Fibroblast of skin of left biceps (primary cell): ENCODE measurements around the gene LRRIQ3.
"Not testable (repeated sequence)": the region's sequence is repeated elsewhere in the genome, so short reads cannot be mapped to it uniquely, and the experiment has no call there.

Source experiments
- DNase-seq, 2 experiments: peaks; one replicate each; pipeline ENCODE4 v3.0.0-alpha.2; 2013; ENCODE audit warnings: low read depth in 2 of 2

LRRIQ3 gene

DNA sequence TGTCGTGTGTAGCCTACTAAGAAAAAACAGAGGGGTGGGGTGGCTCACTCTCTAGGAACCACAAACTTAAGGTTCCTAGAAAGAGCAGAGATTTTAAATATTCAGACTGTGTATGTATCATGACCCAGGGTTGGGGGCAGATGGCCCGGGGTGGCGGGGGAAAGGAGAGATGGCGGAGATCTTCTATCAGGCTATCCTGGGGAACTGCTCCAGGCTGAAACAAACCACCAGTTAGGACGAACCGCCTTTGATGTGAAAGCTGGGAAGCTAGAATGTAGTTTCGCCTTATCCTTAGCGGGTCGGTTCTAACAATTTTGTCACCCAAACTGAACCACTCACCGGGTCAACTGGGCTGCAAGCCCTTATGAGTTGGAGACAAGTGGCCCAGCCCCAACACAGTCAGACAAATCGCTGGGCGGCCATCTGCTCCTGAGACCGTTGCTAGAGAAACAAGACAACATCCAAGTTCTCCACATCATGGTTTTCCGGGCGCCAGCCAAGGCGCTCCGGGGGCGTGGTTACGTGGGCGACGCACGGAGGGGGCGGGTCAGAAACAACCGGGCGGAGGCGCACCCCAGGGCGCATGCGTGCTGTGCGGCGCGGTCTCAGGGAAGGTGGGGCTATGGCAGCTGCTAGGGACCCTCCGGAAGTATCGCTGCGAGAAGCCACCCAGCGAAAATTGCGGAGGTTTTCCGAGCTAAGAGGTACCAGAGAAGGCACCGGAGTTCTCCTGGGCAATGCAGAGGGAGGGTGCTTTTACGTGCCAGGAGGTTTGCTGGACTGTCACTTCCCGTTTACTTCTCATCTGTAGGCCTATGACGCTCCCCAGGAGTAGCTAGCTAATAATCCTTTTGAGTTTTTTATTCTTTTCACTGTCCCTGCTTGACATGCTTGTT, at the start of gene LRRIQ3, which contains the start of gene FPGT:
TSS of gene LRRIQ3 (minus strand) at position 520 of the 896 bp plus-strand sequence. CDS start 14,492 bp downstream, outside the sequence.
TSS of gene FPGT (plus strand) at position 586 of the 896 bp plus-strand sequence. CDS start at position 623, 37 bp downstream.
- peak; percentile 79 to 85 for DNase-seq

DNA sequence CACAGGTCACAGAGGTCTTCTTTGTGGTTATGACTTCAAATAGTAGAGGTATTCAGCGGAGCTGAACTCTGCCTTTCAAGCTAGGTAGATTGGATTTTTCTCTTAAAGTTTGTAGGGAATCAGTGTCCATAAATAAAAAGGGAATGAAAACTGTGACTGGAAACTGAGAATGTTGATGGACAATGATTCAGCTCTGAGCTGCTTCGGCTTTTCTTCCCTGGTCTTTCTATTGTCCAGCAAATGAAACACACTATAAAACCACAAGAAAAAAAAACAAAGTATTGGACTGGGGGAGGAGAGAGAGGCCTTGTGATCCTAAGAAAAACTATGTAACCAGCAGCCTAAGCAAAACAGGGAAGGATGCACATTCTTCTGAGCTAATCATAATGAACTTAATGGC, 48.3 kb upstream of the LRRIQ3 start:
- no peak for DNase-seq

DNA sequence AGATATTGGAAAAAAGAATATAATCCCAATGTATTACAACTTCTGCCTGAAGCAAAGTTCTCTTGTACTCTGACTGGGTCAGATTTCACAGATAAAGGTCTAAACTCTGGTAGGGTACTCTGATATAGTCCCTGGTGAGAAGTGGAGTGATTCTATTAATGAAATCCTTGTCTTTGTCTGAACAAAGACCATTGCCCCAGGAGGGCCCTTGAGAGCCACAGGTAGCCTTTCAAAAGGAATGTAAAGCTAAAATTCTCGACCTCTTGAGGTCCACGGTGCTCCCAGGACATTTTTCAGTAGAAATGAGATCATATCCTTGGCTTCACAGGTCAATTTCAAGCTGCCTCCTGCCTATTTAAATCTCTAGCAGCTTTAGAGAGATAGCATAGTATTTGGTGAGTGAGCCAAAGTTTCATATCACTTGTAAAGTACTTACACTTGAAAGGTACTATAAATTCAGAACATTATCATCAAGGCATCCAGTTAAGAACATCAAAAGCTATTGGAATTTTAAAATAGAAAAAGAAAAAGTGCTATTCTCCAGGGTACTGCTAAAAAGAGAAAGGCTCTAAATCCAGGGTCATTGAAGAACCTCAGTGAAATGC, 47.3 kb upstream of the LRRIQ3 start:
- no peak for DNase-seq

DNA sequence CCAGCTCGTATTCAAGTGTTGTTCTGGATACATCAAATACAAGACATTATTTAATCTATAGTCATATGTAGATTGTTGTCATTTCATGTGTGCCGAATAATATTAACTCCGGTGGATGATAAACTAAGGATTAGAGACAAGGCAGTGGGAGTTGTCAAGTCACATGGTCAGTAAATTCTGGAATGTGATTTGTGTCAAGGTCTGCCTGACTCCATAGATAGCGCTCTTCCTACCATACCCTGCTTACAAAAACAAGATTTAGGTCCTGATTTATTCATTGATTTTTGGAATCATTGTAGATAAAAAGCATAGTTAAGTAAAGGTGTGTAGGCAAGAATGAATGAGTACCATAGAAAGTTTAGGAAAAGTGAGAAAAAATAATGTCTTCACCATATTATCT, 39.8 kb upstream of the LRRIQ3 start:
- DNase-seq, result no peak

DNA sequence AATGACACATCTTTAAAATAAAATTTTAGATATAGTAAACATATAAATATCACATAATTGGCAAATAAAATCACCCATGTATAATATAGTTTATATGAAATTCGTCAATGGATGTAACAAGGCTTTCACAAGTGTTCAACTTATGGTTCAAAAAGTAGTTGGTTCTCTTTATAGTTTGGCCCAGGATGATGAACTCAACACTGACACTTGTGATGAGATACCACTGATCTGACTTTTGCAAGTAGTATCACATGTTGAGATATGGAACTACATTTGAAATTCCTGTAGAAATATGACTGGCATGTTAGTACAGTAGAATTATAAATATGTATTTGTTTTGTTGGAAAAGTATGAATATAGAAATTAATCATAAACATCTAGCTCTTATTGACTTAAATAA, 39.1 kb upstream of the LRRIQ3 start:
- no peak for DNase-seq

- DNase-seq, result no peak
Measured at GRCh38 chr1:74236440-74236839, 38.5 kb upstream of the LRRIQ3 start.

DNA sequence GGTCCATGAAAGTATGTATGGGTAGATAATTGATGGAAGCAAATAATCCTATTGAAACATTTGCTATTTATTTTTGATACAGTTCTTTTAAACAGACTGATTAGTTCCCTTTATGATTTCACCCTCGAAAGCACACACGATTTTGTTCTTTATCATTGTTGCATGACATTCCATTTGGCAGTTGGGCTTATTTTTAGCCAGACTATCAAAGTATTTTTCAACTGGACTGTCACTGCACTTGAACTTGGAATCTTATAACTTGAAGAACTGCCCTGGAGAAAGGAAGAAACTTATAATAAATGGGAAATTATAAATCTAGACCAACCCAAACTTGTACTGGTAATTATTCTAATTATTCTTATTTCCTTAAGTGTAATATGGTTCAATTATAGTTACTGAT, 37.2 kb upstream of the LRRIQ3 start, which contains the start of gene TNNI3K:
TSS of gene TNNI3K (plus strand) at position 235 of the 400 bp plus-strand sequence. CDS start at position 300, 65 bp downstream.
- DNase-seq, result no peak

DNA sequence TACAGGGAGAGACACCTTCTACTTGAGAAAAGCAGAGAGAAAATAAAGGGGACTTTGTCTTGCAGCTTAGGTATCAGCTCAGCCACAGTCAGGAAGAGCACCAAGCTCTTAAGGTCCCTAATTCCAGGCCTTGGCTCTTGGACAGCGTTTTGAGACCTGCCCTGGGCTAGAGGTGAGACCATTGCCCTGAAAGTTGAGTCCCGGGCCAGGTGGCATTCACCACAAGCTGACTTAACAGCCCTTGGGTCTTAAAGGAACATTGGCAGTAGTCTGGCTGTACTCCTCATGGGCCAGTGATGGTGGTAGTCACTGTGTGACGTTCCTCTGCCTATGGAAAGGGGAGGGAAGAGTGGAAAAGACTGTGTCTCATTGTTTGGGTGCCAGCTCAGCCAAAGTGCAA, 25.5 kb upstream of the LRRIQ3 start:
- DNase-seq, result no peak

GRCh38 chr1:74222701-74223100, 24.7 kb upstream of the LRRIQ3 start:
- DNase-seq, result no peak

DNA sequence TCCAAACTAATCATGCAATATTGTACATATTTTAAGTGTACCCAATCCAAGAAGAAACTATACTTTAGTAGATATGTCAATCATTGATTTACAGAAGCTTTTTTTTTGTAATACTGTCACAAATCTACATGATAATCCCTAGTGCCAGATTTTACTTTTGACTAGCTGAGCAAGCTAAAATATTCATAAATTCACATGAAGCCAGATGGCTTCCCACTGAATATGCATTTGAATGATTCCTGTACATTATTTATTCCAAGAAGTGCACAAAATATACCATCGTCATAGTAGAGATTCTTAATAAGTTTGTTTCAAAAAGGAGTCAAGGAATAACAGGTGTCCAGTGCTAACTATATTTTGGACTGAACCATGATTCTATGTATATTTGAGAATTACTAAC, 17.3 kb upstream of the LRRIQ3 start:
- no peak for DNase-seq

DNA sequence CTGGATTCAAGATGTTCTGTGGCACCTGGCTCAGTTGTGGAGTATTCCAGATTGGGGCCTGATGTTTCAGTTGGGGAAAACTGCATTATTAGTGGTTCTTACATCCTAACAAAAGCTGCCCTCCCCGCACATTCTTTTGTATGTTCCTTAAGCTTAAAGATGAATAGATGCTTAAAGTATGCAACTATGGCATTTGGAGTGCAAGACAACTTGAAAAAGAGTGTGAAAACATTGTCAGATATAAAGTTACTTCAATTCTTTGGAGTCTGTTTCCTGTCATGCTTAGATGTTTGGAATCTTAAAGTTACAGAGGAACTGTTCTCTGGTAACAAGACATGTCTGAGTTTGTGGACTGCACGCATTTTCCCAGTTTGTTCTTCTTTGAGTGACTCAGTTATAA, 7.3 kb upstream of the LRRIQ3 start:
- DNase-seq, result peak in 1 of 2 experiments; percentile 23

DNA sequence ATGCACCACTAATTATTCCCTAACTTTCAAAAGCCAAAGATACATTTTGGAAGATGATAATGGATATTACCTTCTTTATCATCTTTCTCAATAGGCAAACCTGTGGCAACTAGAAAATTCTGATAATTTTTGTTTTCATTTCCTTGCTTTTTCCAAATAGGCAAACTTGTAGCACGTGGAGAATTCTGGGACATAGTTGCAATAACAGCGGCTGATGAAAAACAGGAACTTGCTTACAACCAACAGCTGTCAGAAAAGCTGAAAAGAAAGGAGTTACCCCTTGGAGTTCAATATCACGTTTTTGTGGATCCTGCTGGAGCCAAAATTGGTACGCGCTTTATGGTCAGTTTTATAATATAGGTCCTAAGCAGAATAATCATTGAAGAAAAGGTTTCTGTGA, 1.5 kb upstream of the LRRIQ3 start:
- no peak for DNase-seq

- no peak for DNase-seq
Measured at GRCh38 chr1:74197255-74197654, 721 bp downstream of the LRRIQ3 start.

- DNase-seq, result no peak
Measured at GRCh38 chr1:74195339-74195738, 2.6 kb downstream of the LRRIQ3 start.

DNA sequence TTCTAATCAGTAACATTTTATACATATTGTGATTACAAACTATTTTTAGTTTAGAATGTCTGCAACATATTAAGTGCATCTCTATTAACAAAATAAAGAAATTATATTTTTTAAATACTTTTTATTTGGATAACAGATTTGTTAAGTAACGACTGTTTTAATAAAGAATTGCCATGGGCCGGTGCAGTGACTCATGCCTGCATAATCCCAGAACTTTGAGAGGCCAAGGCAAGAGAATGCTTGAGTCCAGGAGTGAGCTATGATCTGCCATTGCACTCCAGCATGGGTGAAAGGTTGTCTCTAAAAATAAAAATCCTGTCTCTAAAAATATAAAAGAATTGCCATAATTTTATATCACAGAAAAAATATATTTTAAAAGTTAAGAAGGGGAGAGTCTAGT, 4.1 kb downstream of the LRRIQ3 start:
- DNase-seq, result no peak

DNA sequence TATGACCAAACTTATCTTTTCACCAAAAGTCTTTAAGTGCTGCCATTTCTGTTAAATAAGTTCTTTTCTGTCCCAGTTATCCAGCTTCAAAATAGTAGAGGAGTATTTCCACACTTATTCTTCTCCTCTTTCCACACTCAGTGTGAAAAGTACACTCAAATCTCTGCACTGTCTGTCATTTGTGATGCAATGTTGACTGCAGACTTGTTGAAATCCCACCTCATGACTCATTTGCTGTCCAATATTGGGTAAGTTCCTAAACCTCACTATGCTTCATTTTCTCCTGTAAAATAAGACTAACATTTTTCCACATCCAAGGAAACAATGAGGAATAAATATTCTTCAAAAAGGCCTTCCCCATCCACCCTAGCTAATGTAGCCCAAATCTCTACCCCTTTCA, 17.5 kb downstream of the LRRIQ3 start:
- no peak for DNase-seq

- DNase-seq, result not testable (repeated sequence)
Measured at GRCh38 chr1:74174423-74174822, 23.6 kb downstream of the LRRIQ3 start.

DNA sequence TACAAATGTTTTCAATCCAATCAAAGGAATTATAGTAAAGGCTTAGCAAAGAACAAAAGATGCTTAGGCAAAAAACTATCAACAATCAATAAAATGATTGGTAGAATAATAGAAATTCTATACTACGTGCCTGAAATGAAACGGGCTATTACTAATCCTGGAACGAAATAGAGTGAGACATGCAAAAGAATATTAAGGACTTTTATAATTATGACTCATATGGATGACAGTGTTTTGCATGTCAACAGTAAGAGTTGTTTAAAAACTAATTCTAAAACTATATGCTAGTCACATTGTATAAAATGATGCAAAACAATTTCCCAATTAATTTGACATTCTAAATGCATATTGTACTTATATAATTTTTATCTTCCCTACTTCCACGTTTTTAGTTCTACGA, 35.6 kb downstream of the LRRIQ3 start:
- DNase-seq, result no peak

DNA sequence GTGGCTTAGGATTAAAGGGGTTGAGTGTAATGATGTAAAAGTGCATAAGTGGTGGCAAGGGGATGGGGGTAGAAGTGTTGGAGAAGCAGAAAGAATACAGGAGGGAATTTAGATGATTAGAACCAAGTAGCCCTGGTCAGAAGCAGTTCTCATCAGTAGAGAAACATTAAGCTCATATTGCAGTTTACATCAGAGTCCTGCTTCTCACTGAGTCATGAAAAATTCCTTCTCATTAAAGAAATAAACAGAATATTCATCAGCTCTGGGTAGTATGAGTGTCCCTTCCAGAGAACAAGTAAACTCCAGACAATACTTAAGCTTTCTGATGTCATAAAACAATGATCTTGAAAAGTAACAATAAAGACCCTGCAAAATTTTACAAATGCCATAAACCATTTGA, 36.5 kb downstream of the LRRIQ3 start:
- DNase-seq, result no peak

DNA sequence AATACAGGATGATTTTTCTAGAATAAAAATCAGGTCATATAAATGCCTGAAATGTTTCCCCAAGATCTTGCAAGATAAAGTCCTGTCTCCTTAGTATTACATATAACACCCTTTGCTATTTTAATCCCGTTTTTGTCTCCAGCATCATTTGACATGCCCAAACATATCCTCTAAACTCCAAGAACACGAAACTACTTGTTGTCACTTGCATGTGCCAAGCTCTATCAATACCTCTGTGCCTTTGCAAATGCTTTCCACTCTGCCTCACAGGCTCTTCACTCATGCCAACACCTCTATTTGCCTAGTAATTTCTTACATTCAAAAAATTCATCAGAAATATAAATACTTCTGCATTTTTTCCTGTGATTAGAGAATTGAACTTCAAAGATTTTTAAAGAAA, 37.9 kb downstream of the LRRIQ3 start:
- no peak for DNase-seq

DNA sequence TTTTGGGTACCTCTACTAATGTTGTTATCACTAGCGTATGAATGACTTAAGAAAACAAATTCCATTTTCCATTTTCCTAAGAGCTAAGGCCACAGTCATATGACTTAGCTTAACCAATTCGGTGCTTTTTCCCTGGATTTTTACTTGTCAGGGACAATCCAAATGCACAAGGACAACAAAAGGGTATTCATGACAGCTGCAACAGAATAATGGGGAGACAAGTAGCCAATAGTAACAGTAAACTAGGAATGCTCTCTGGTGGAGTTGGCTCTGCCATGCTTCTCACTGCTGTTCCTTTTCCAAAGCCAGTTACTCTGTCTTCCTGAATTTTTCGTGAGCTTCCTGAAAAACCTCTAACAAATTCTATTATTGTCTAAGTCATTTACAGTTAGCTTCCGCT, 52.9 kb downstream of the LRRIQ3 start:
- DNase-seq, result no peak

GRCh38 chr1:74117370-74117769, 80.6 kb downstream of the LRRIQ3 start:
- DNase-seq, result not testable (repeated sequence)

DNA sequence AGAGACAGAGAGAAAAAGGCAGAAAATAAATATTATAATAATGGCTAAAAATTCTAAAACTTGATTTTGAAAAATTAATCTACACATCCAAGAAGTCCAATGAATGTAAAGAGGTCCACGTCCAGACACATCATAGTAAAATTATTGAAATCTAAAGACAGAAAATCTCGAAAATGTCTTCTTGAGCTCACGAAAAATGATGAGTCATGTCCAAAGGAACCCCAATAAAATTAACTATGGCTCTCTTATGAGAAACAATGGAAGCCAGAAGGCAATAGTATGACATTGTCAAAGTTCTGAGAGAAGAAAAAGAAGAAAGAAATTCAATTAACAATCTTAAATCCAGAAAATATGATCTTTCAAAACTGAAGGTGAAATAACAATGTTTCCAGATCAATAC, 84.6 kb downstream of the LRRIQ3 start:
- no peak for DNase-seq
